ENCODE measurements around the gene HTT-AS.

Gene HTT-AS

DNA sequence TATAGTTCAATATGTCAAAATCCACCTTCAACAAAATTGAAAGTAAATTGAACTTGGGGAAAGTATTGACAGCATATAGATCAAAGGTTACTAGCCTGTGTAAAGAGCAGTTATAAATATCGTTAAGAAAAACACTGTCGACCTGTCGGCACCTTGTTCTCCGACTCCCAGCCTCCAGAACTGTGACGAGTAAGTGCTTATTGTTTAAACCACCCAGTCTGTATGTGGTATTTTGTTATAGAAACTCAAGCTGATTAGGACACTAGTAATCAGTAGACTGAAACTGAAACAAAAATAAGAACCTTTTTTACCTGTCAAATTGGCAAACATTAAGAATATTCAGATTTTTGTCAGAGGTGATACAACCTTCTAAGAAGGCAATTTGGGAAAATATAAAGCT lies 17.1 kb upstream of the HTT-AS start:
- FAIRE-seq = no peak
- DNase-seq (ENCODE audit: insufficient read length, low spot score) = no peak

DNA sequence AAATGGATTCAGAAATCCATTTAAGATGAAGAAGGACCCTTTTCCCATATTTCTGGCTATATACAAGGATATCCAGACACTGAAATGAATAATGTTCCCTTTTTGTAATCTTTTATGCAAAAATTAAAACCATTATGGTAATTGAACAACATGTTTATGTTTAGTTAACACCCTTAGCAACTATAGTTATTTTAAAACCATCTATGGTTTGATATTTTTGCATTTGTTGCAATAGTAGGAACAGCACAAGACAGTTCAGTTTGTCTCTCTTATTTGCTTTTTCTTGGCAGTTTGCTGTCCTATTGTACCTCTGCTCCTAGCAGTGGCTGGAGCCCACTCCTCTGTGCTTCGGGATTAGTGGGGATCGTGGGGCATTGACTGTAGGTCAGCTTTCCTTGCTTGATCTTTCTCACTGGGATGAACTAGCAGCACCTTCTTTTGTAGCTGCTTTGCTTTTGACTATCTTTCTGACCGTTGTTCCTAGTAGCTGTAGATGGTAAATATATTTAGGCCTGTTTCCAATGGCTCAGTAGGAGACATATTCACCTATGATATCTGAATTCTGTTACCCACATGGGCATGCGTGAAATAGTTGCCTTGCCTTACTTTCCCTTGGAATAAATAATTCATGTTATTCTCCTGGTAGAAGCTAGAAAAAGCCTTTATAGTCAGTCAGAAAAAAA lies 12.9 kb upstream of the HTT-AS start:
- DNase-seq (ENCODE audit: insufficient read length, low spot score) (no peak), FAIRE-seq (no peak)

DNA sequence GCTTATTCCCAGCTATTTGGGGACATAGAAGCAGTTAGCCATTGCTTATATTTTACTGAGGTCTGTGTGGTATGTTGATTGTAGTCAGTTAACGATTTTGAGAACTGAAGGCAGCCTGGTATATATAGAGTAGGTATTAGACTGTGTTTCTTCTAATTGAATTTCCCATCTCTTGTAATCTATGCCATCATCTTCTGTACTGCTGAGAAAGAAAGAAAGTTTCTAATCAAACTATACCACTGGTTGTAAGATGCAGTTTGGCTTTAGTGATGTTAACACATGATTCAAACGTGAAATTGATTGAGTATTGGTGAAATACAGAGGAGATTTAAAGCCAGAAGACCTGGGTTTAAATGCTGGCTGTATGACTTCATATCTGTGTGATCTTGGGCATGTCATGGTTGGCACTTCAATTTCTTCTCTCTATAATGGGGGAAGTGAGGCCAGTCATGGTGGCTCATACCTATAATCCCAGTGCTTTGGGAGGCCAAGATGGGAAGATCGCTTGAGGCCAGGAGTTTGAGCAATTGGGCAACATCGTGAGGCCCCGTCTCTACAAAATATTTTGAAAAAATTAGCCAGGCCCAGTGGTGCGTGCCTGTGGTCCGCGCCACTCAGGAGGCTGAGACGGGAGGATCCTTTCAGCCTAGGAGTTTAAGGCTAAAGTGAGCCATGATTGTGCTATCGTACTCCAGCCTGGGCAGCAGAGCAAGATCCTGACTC lies 11.8 kb upstream of the HTT-AS start:
- FAIRE-seq = no peak
- DNase-seq (ENCODE audit: insufficient read length, low spot score) = no peak

DNA sequence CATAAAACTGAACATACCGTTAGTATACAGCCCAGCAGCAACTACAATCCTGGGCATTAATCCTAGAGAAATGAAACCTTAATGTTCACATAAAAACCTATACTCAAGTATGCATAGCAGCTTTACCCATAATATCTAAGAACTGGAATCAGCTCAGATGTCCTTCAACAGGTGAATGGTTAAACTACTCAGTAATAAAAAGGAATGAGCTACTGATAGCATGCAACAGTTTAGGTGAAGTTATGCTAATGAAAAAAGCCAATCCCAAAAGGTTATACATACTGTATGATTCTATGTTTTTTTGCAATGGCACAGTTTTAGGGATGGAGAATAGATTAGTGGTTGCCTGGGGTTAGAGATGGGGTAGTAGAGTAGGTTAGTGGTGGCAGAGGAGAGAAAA lies 9.4 kb upstream of the HTT-AS start:
- FAIRE-seq = no peak
- DNase-seq (ENCODE audit: insufficient read length, low spot score) = no peak

DNA sequence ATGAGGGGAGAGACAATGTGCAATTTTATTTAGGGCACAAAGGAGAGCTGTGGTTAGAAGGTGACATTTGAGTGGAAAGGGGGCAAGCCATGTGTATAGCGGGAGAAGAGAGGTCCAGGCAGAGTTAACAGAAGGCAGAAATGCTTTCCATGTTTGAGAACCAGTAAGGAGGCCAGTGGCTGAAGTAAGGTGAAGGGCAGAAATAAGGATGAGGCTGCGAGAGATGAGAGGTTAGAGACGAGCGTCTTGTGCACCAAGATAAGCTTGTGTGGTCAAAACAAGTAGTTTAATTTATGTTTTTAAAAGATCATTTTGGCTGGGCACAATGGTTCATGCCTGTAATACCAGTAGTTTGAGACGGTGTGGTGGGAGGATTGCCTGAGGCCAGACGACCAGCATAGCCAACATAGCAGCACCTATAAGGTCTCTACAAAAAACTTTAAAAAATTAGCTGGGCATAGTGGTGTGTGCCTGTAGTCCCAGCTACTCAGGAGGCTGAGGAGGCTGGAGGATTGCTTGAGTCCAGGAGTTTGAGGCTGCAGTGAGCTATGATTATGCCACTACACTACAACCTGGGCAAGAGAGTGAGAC lies 8.7 kb upstream of the HTT-AS start:
- FAIRE-seq (no peak), DNase-seq (ENCODE audit: insufficient read length, low spot score) (no peak)

DNA sequence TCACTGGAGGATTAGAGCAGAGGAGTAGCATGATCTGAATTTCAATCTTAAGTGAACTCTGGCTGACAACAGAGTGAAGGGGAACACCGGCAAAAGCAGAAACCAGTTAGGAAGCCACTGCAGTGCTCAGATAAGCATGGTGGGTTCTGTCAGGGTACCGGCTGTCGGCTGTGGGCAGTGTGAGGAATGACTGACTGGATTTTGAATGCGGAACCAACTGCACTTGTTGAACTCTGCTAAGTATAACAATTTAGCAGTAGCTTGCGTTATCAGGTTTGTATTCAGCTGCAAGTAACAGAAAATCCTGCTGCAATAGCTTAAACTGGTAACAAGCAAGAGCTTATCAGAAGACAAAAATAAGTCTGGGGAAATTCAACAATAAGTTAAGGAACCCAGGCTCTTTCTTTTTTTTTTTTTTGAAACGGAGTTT lies 5.4 kb upstream of the HTT-AS start:
- FAIRE-seq (no peak), DNase-seq (ENCODE audit: insufficient read length, low spot score) (no peak)

DNA sequence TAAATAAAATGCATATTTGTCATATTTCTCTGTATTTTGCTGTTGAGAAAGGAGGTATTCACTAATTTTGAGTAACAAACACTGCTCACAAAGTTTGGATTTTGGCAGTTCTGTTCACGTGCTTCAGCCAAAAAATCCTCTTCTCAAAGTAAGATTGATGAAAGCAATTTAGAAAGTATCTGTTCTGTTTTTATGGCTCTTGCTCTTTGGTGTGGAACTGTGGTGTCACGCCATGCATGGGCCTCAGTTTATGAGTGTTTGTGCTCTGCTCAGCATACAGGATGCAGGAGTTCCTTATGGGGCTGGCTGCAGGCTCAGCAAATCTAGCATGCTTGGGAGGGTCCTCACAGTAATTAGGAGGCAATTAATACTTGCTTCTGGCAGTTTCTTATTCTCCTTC lies 3.5 kb upstream of the HTT-AS start:
- no peak for FAIRE-seq

DNA sequence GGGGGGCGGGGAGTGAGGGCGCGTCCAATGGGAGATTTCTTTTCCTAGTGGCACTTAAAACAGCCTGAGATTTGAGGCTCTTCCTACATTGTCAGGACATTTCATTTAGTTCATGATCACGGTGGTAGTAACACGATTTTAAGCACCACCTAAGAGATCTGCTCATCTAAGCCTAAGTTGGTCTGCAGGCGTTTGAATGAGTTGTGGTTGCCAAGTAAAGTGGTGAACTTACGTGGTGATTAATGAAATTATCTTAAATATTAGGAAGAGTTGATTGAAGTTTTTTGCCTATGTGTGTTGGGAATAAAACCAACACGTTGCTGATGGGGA lies 1.3 kb upstream of the HTT-AS start:
- FAIRE-seq (no peak), DNase-seq (ENCODE audit: insufficient read length, low spot score) (no peak)

More for the DNA sequence above, 3.5 kb upstream of the HTT-AS start:
- no peak for DNase-seq (ENCODE audit: insufficient read length, low spot score)

DNA sequence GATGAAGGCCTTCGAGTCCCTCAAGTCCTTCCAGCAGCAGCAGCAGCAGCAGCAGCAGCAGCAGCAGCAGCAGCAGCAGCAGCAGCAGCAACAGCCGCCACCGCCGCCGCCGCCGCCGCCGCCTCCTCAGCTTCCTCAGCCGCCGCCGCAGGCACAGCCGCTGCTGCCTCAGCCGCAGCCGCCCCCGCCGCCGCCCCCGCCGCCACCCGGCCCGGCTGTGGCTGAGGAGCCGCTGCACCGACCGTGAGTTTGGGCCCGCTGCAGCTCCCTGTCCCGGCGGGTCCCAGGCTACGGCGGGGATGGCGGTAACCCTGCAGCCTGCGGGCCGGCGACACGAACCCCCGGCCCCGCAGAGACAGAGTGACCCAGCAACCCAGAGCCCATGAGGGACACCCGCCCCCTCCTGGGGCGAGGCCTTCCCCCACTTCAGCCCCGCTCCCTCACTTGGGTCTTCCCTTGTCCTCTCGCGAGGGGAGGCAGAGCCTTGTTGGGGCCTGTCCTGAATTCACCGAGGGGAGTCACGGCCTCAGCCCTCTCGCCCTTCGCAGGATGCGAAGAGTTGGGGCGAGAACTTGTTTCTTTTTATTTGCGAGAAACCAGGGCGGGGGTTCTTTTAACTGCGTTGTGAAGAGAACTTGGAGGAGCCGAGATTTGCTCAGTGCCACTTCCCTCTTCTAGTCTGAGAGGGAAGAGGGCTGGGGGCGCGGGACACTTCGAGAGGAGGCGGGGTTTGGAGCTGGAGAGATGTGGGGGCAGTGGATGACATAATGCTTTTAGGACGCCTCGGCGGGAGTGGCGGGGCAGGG lies 711 bp upstream of the HTT-AS start:
- FAIRE-seq = no peak

DNA sequence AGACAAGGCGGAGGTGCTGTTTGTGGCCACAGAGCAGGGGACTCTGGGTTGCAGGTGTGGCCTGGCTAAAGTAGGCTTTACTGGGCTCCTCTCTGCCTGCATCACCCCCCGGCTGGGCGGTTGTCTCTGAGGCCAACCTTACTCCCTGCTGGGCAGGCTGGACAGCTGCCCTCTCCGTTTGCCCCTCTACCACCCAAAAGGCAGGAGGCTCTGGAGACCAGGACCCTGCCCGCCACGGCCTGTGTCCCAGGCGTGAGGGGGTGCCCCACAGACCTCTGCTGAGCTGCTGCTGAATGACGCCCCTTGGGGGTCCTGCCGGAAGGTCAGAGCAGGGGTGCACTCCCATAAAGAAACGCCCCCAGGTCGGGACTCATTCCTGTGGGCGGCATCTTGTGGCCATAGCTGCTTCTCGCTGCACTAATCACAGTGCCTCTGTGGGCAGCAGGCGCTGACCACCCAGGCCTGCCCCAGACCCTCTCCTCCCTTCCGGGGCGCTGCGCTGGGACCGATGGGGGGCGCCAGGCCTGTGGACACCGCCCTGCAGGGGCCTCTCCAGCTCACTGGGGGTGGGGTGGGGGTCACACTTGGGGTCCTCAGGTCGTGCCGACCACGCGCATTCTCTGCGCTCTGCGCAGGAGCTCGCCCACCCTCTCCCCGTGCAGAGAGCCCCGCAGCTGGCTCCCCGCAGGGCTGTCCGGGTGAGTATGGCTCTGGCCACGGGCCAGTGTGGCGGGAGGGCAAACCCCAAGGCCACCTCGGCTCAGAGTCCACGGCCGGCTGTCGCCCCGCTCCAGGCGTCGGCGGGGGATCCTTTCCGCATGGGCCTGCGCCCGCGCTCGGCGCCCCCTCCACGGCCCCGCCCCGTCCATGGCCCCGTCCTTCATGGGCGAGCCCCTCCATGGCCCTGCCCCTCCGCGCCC lies 920 bp downstream of the HTT-AS start:
- DNase-seq (ENCODE audit: insufficient read length, low spot score) = peak; percentile 82
- FAIRE-seq = no peak

More for the DNA sequence above, 711 bp upstream of the HTT-AS start:
- DNase-seq (ENCODE audit: insufficient read length, low spot score) = peak; percentile 74

DNA sequence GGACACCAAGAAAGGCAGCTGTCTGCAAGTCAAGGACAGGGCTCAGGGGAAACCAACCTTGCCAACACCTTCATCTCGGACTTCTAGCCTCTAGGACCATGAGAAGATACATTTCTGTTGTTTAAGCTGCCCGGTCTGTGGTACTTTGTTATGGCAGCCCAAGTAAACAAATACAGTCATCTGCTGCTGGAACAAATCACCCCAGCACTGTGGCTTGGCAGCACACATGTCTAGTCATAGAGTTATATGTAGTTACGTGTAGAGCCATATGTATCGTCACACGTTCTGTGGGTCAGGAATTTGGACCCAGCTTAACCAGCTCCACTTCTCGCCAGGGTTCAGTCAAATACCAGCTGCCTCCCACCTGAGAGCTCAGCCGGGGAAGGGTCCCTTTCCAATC lies 2.5 kb downstream of the HTT-AS start:
- no peak for FAIRE-seq
- no peak for DNase-seq (ENCODE audit: insufficient read length, low spot score)

DNA sequence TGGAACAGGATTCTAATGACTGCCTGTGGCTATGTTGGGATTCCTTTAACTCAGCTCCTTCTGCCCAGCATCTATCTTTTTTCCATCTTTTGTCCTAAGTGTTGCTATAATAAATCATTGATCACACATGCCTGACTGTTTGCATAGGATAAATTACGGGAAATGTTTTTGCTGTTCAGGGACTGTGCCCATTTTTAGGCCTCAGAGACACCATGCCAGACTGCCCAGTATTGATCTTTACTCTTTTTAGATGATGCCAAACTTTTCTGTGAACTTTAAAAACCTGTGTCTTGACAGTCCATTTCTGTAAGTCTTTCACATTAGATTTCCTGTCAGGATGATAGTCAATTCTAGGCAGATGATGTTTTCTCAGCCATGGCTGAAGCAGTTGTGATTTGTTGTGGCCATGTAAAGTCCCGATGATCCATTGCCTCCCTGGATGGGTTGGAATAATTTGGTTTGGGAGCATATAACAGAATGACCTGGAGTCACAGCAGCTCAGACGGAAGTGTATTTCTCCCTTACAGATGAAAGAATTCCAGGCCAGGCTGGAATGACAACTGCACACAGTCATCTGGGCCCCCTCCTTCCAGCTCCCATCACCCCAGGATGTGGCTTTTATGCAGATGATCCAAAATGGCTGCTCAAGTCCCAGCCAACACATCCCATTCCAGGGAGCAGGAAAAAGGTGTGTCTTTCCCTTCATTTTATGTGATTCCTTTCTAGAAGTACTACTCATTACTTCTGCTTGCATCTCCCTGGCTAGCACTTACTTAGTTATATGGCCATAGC lies 3.4 kb downstream of the HTT-AS start:
- DNase-seq (ENCODE audit: insufficient read length, low spot score) (no peak), FAIRE-seq (no peak)

DNA sequence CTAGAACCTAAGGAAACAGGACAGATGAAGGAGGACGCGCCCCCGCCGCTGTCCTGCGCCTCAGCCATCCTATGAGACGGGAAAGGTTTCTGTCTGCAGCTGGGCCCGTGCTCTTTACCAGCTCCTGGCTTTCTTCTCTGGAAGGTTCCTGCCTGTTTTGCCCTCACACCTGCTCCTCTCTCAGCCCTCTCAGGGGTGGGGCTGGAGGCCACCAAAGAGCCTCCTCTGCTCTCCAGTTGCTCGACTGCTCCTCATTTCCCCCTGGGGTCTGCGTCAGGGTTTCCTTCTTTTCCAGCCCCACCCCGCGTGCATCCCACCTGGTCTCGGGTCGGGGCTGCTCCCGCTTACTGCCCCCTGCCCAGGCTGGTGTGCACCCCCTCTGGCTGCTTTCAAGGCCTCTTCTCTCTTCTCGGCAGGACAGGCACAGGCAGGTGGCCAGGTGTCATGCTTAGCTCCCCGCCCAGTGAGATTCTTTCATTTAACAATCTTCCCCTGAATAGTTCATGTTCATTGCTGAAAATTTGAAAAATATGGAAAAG lies 4.6 kb downstream of the HTT-AS start:
- FAIRE-seq (no peak), DNase-seq (ENCODE audit: insufficient read length, low spot score) (no peak)

DNA sequence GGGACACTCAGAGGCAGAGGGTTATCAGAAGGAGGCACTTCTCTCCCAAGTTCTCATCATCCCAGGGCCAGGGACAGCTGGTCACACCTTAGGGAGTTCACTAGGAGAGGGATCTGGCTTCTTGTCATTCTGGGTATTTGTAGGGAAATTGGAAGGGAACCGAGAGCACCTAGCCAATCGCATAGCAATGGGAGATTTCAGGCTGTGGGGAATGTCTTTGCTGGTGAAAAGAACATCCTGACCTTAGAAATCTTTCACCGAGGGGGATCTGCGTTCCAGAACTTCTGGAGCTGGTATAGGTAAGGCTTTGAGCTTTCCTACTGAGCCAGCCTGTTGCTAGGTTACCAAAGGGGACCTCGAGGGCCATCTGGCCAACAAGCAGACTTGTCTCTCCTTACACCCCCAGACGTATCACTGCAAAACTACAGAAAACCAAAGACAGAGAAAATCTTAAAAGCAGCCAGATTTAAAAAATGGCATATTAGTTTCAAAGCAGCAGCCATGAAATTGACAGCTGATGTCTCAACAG lies 6.8 kb downstream of the HTT-AS start:
- no peak for DNase-seq (ENCODE audit: insufficient read length, low spot score)
- no peak for FAIRE-seq

DNA sequence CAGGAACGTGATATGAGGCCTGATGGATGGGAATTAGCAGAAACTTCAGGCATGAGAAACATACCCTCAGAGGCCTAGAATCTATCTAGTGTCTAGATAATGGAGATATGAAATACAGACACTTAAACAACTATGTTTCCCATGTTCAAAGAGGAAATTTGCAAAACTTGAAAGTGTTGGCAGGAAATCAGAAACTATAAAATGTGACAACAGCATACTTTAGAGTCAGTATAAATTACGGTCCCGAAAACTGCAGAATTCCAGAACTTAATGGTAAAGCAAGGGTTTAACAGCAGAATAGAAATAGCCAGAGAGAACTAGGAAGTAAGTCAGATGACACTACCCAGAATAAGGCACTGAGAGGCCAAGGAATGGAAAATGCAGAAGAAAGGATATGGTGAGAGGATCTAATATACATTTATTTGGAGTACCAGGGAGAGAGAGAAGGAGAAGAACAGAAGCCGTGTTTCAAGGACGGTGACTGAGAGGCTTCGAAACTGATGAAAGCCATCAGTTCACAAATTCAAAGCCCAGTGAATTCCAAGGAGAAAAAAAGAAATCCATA lies 7.4 kb downstream of the HTT-AS start:
- DNase-seq (ENCODE audit: insufficient read length, low spot score) = no peak
- FAIRE-seq = no peak

DNA sequence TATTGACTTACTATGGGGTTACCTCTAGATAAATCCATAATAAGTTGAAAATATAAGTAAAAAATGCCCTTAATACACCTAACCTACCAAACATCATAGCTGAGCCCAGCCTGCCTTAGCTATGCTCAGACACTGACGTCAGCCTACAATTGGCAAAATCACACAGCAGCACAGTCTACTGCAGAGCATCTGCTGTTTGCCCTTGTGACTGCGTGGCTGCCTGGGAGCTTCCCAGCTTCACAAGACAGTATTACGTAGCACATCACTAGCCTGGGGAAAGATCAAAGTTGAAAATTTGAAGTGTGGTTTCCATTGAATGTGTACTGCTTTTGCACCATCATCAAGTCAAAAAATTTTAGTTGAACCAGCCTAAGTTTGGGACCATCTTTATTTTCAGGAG lies 8.8 kb downstream of the HTT-AS start:
- FAIRE-seq = no peak
- DNase-seq (ENCODE audit: insufficient read length, low spot score) = no peak

DNA sequence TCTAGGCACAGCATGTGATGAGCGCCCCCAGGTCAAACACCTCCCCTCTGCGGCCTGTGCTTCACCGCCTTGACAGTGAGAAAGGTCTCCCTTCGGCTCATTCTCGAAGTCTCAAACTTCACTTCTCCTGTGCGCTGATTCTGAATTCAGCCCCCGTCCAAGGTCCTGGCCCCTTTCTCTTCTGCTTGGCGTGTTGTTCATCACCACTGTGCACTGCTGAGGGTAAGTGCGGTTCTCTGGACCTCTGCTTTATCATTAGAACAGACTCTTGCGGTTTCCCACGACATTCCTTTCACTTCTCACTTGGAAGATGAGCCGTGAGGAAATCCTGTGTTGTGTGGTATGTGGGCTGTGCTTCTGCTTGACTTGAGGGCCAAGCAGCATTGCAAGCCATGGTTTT lies 11.9 kb downstream of the HTT-AS start:
- FAIRE-seq (no peak), DNase-seq (ENCODE audit: insufficient read length, low spot score) (no peak)

DNA sequence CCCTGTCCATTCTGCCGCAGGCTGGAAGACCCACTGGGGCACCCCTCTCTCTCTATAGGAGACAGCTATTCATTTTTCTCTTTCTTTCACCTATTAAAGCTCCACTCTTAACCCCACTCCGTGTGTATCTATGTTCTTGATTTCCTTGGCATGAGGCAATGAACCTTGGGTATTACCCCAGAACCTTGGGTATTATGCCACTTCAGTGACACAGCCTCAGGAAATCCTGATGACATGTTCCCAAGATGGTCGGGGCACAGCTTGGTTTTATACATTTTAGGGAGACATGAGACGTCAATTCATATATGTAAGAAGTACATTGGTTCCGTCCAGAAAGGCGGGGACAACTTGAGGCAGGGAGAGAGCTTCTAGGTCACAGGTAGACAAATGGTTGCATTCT lies 13.4 kb downstream of the HTT-AS start:
- FAIRE-seq (no peak), DNase-seq (ENCODE audit: insufficient read length, low spot score) (no peak)

DNA sequence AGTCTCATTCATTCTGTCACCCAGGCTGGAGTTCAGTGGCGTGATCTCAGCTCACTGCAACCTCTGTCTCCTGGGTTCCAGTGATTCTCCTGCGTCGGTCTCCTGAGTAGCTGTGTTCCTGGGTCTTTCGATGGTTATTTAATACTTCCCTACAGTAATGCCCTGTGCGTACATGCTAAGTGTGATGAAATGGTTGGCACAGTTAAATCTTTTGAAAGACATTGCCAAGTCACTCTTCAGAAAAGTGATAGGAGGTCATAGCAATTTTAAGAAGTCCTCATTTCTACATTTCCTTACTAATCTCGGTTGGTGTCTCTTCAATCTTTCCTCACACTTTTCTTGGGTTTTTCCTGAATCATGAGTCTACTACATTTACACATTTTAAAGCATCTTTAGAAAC lies 14.4 kb downstream of the HTT-AS start:
- FAIRE-seq (no peak), DNase-seq (ENCODE audit: insufficient read length, low spot score) (no peak)
